Neural cell (in vitro differentiated cells): ENCODE data around the gene PRPF40B. TPM values are rescaled to one million over a fixed set of nuclear protein-coding genes. Genes with fewer than 3 reads are reported as not detected.

Source experiments
- H2AFZ ChIP-seq: fragments of 200-600, 300-800 bp; sonication (generic), shearing (Covaris generic); 2 replicates; pipeline ENCODE4 v1.6.0; 2014; ENCODE audit warnings: low read depth, mild to moderate bottlenecking, antibody characterized with exemption, low read length, moderate library complexity
- H3F3A ChIP-seq: fragments of 200-600 bp; shearing (Covaris generic); 2 replicates; pipeline ENCODE4 v1.6.1; 2016; ENCODE audit warnings: mild to moderate bottlenecking, moderate library complexity, mixed read lengths, antibody characterized with exemption, low read length; ENCODE audit not compliant: insufficient read depth, poor library complexity, severe bottlenecking
- H3K27ac ChIP-seq: fragments of 200-600, 300-800 bp; sonication (generic), shearing (Covaris generic); 2 replicates; pipeline ENCODE4 v1.5.1; 2014; ENCODE audit warnings: mild to moderate bottlenecking, low read length, moderate library complexity
- H3K27me3 ChIP-seq: fragments of 300-800, 200-600 bp; sonication (generic), shearing (Covaris generic); 2 replicates; pipeline ENCODE4 v1.6.0; 2014; ENCODE audit warnings: mild to moderate bottlenecking, low read depth, low read length, moderate library complexity; ENCODE audit not compliant: insufficient read depth
- H3K36me3 ChIP-seq: fragments of 300-800, 200-600 bp; sonication (generic), shearing (Covaris generic); 2 replicates; pipeline ENCODE4 v1.5.1; 2014; ENCODE audit warnings: mild to moderate bottlenecking, antibody characterized with exemption, low read length, moderate library complexity; ENCODE audit not compliant: insufficient read depth
- H3K4me2 ChIP-seq: fragments of 300-800, 200-600 bp; sonication (generic), shearing (Covaris generic); 2 replicates; pipeline ENCODE4 v1.6.0; 2014; ENCODE audit warnings: mild to moderate bottlenecking, low read length
- H3K4me3 ChIP-seq: fragments of 300-800, 200-600 bp; sonication (generic), shearing (Covaris generic); 2 replicates; pipeline ENCODE4 v1.5.1; 2014; ENCODE audit warnings: mild to moderate bottlenecking, low read length, moderate library complexity
- H3K79me2 ChIP-seq: fragments of 200-600 bp; shearing (Covaris generic); replicated peaks from 2 replicates; pipeline ENCODE4 v1.6.0; 2014; ENCODE audit warnings: mild to moderate bottlenecking, low read length, moderate library complexity; ENCODE audit not compliant: insufficient read depth
- H3K9ac ChIP-seq: fragments of 300-800, 200-600 bp; sonication (generic), shearing (Covaris generic); 2 replicates; pipeline ENCODE4 v1.6.1; 2016; ENCODE audit warnings: mild to moderate bottlenecking, low read length, mixed read lengths
- H3K9me2 ChIP-seq: fragments of 200-600 bp; shearing (Covaris generic); 2 replicates; pipeline ENCODE4 v1.6.1; 2016; ENCODE audit warnings: mild to moderate bottlenecking, low read length, mixed read lengths; ENCODE audit not compliant: insufficient read depth
- H3K9me3 ChIP-seq: fragments of 200-600, 300-800 bp; sonication (generic), shearing (Covaris generic); 2 replicates; pipeline ENCODE4 v1.6.1; 2016; ENCODE audit warnings: mild to moderate bottlenecking, mixed run types, low read length, moderate library complexity, mixed read lengths
- H4K20me1 ChIP-seq: fragments of 200-600 bp; shearing (Covaris generic); 2 replicates; pipeline ENCODE4 v1.6.1; 2016; ENCODE audit warnings: mild to moderate bottlenecking, mixed run types; ENCODE audit not compliant: insufficient read depth
- CTCF ChIP-seq: fragments of 450-650 bp; IDR thresholded peaks from 2 replicates; pipeline ENCODE4 v1.5.1; 2014; ENCODE audit warnings: antibody characterized with exemption, mild to moderate bottlenecking, moderate library complexity; ENCODE audit not compliant: poor library complexity, severe bottlenecking
- EP300 ChIP-seq: fragments of 450-650 bp; conservative IDR thresholded peaks from 2 replicates; pipeline ENCODE4 v1.6.1; 2014; ENCODE audit warnings: antibody characterized with exemption, mild to moderate bottlenecking, moderate library complexity; ENCODE audit not compliant: poor library complexity, severe bottlenecking
- EZH2 ChIP-seq: fragments of 200-600, 300-800 bp; shearing (Covaris generic), sonication (generic); IDR thresholded peaks from 2 replicates; pipeline ENCODE4 v1.6.1; 2014; ENCODE audit warnings: antibody characterized with exemption, low read length, borderline replicate concordance, mild to moderate bottlenecking; ENCODE audit not compliant: insufficient read depth, poor library complexity, severe bottlenecking
- MXI1 ChIP-seq: fragments of 450-650 bp; conservative IDR thresholded peaks from 2 replicates; pipeline ENCODE4 v1.6.1; 2014; ENCODE audit warnings: antibody characterized with exemption, mild to moderate bottlenecking; ENCODE audit not compliant: poor library complexity, severe bottlenecking
- POLR2AphosphoS5 ChIP-seq: IDR thresholded peaks from 2 replicates; pipeline ENCODE4 v1.6.1; 2012
- RAD21 ChIP-seq: fragments of 450-650 bp; conservative IDR thresholded peaks from 2 replicates; pipeline ENCODE4 v1.6.1; 2014; ENCODE audit warnings: antibody characterized with exemption, mild to moderate bottlenecking, moderate library complexity
- REST ChIP-seq: IDR thresholded peaks from 2 replicates; pipeline ENCODE4 v1.6.1; 2012; ENCODE audit warnings: borderline replicate concordance
- SMC3 ChIP-seq: fragments of 450-650 bp; conservative IDR thresholded peaks from 2 replicates; pipeline ENCODE4 v1.6.1; 2014; ENCODE audit warnings: antibody characterized with exemption, mild to moderate bottlenecking, moderate library complexity; ENCODE audit not compliant: poor library complexity
- TAF1 ChIP-seq: IDR thresholded peaks from 2 replicates; pipeline ENCODE4 v1.6.1; 2012; ENCODE audit warnings: low read depth
- polyA plus RNA-seq: library from polyadenylated mRNA; depleted of rRNA; stranded (reverse); fragments of >200 nt; gene quantifications from 2 replicates; pipeline ENCODE4 v1.2.3, GENCODE V29; 2014

The PRPF40B gene
- polyA plus RNA-seq, 1 donor from 2014 or later: 42.0 TPM

DNA sequence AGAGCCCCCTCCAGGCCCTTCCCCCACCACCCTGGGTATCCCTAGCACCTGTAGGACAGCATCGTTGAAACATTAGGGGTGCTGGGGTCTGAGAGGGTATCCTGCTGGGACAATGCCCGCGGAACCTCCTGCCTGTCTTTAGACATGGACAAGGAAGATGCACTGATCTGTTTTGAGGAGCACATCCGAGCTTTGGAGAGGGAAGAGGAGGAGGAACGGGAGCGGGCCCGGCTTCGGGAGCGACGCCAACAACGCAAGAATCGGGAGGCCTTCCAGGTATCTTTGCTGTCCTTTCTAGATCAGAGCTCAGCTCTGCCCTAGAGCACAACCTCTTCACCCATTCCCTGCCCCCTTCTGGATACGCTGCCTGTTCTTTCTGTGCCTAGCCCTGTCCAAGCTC lies 13.2 kb downstream of the PRPF40B start:
- H3K9ac ChIP-seq: no peak overlapping the region
- H2AFZ ChIP-seq: no peak overlapping the region
- H3K27me3 ChIP-seq: no peaks in the 10 kb centered on the region
- TF ChIP-seq SMC3 (no peak), RAD21 (no peak), CTCF (no peak), REST (no peak), TAF1 (no peak), MXI1 (no peak)
- H4K20me1 ChIP-seq: no peaks in the 10 kb centered on the region
- H3K27ac ChIP-seq: no peak overlapping the region
- no peak overlapping the region for H3K4me3 ChIP-seq
- no peaks in the 10 kb centered on the region for H3K9me2 ChIP-seq
- H3K9me3 ChIP-seq: no peaks in the 10 kb centered on the region
- H3F3A ChIP-seq: no peaks in the 10 kb centered on the region
- no peaks in the 10 kb centered on the region for H3K79me2 ChIP-seq
- H3K4me2 ChIP-seq: no peak overlapping the region
- H3K36me3 ChIP-seq: peaks cover 6% of the 10 kb centered on the region

- no peak overlapping the region for H3K4me3 ChIP-seq
- H3K4me2 ChIP-seq: no peak overlapping the region
- no peaks in the 10 kb centered on the region for H3K79me2 ChIP-seq
- H3K9me2 ChIP-seq: no peaks in the 10 kb centered on the region
- TF ChIP-seq POLR2AphosphoS5 (no peak), RAD21 (peak; percentile 72), MXI1 (peak; percentile 25), EZH2 (no peak), EP300 (no peak), CTCF (peak; percentile 78), SMC3 (peak; percentile 76), REST (no peak), TAF1 (no peak)
- no peak overlapping the region for H3K27ac ChIP-seq
- H3F3A ChIP-seq: no peaks in the 10 kb centered on the region
- no peaks in the 10 kb centered on the region for H3K9me3 ChIP-seq
- H3K27me3 ChIP-seq: no peaks in the 10 kb centered on the region
- no peak overlapping the region for H2AFZ ChIP-seq
- H4K20me1 ChIP-seq: no peaks in the 10 kb centered on the region
- H3K36me3 ChIP-seq: peaks cover 10% of the 10 kb centered on the region
- peak overlapping the region; percentile 34 for H3K9ac ChIP-seq
Measured at GRCh38 chr12:49636979-49637755, 13.8 kb downstream of the PRPF40B start.
